Measurements from ENCODE around the gene ALDOA.

ALDOA gene

GRCh38 chr16:30064729-30065101, 845 bp upstream of the ALDOA start:
- H3K9me3 ChIP-seq (ENCODE audit: control insufficient read depth, insufficient read depth, low read length) = no peaks in the 10 kb centered on the region
- no peaks in the 10 kb centered on the region for H3K27me3 ChIP-seq (ENCODE audit: control insufficient read depth, low read length)
- peak overlapping the region; percentile 89 for H3K27ac ChIP-seq (ENCODE audit: low read depth, low read length)
- TF ChIP-seq EZH2phosphoT487 (IDR thresholded peaks at IDR 0.05; ENCODE audit: borderline replicate concordance, low read length) (no peak), CTCF (IDR thresholded peaks at IDR 0.05; ENCODE audit: low read depth, low read length, poor library complexity, severe bottlenecking) (no peak)
- peaks cover 24% of the 10 kb centered on the region for H4K20me1 ChIP-seq (ENCODE audit: control insufficient read depth, insufficient read depth, low read depth, low read length)
- H3K4me3 ChIP-seq (ENCODE audit: low read length) = peak overlapping the region; percentile 96
- H3K79me2 ChIP-seq (ENCODE audit: control insufficient read depth, low read length) = peaks cover 57% of the 10 kb centered on the region
- peak overlapping the region; percentile 77 for H3K4me2 ChIP-seq (ENCODE audit: low read length)
- H3K36me3 ChIP-seq (ENCODE audit: control insufficient read depth, low read length) = peaks cover 54% of the 10 kb centered on the region
- peaks cover 36% of the 10 kb centered on the region for H3K4me1 ChIP-seq (ENCODE audit: control insufficient read depth, low read length)
- peaks cover 32% of the 10 kb centered on the region for H3F3A ChIP-seq (ENCODE audit: control insufficient read depth, insufficient read depth)
- no peaks in the 10 kb centered on the region for H3K9me2 ChIP-seq (replicated peaks; ENCODE audit: control insufficient read depth, low read length)

- H3K36me3 ChIP-seq (ENCODE audit: control insufficient read depth, low read length) = peaks cover 66% of the 10 kb centered on the region
Observed at GRCh38 chr16:30065943-30066760, 592 bp downstream of the ALDOA start.

GRCh38 chr16:30066761-30067583, 1.4 kb downstream of the ALDOA start:
- Histone ChIP-seq H3K9me3 (ENCODE audit: control insufficient read depth, insufficient read depth, low read length) (no peaks in the 10 kb centered on the region), H3K9me2 (replicated peaks; ENCODE audit: control insufficient read depth, low read length) (no peaks in the 10 kb centered on the region), H3K79me2 (ENCODE audit: control insufficient read depth, low read length) (peaks cover 59% of the 10 kb centered on the region), H3K27ac (ENCODE audit: low read depth, low read length) (peak overlapping the region; percentile 89), H3K36me3 (ENCODE audit: control insufficient read depth, low read length) (peaks cover 74% of the 10 kb centered on the region), H3F3A (ENCODE audit: control insufficient read depth, insufficient read depth) (peaks cover 53% of the 10 kb centered on the region), H4K20me1 (ENCODE audit: control insufficient read depth, insufficient read depth, low read depth, low read length) (peaks cover 24% of the 10 kb centered on the region), H3K4me3 (ENCODE audit: low read length) (peak overlapping the region; percentile 96), H3K4me2 (ENCODE audit: low read length) (peak overlapping the region; percentile 77), H3K27me3 (ENCODE audit: control insufficient read depth, low read length) (no peaks in the 10 kb centered on the region), H3K4me1 (ENCODE audit: control insufficient read depth, low read length) (peaks cover 36% of the 10 kb centered on the region)
- TF ChIP-seq CTCF (IDR thresholded peaks at IDR 0.05; ENCODE audit: low read depth, low read length, poor library complexity, severe bottlenecking) = no peak
- no peak for TF ChIP-seq EZH2phosphoT487 (IDR thresholded peaks at IDR 0.05; ENCODE audit: borderline replicate concordance, low read length)

More at GRCh38 chr16:30065943-30066760, 592 bp downstream of the ALDOA start:
- peak overlapping the region; percentile 96 for H3K4me3 ChIP-seq (ENCODE audit: low read length)
- H3K27ac ChIP-seq (ENCODE audit: low read depth, low read length) = peak overlapping the region; percentile 89
- TF ChIP-seq CTCF (IDR thresholded peaks at IDR 0.05; ENCODE audit: low read depth, low read length, poor library complexity, severe bottlenecking) (no peak), EZH2phosphoT487 (IDR thresholded peaks at IDR 0.05; ENCODE audit: borderline replicate concordance, low read length) (no peak)
- peaks cover 59% of the 10 kb centered on the region for H3K79me2 ChIP-seq (ENCODE audit: control insufficient read depth, low read length)
- H4K20me1 ChIP-seq (ENCODE audit: control insufficient read depth, insufficient read depth, low read depth, low read length) = peaks cover 24% of the 10 kb centered on the region
- H3K9me2 ChIP-seq (replicated peaks; ENCODE audit: control insufficient read depth, low read length) = no peaks in the 10 kb centered on the region
- peaks cover 36% of the 10 kb centered on the region for H3K4me1 ChIP-seq (ENCODE audit: control insufficient read depth, low read length)
- H3F3A ChIP-seq (ENCODE audit: control insufficient read depth, insufficient read depth) = peaks cover 46% of the 10 kb centered on the region
- H3K9me3 ChIP-seq (ENCODE audit: control insufficient read depth, insufficient read depth, low read length) = no peaks in the 10 kb centered on the region
- H3K27me3 ChIP-seq (ENCODE audit: control insufficient read depth, low read length) = no peaks in the 10 kb centered on the region
- peak overlapping the region; percentile 77 for H3K4me2 ChIP-seq (ENCODE audit: low read length)

All from DOHH2 (cell line).